ENCODE data around the gene CDH4.
A peak's percentile ranks its signal among the peaks of the same experiment; 100 is the strongest.
"Not testable (repeated sequence)": the region's sequence is repeated elsewhere in the genome, so short reads cannot be mapped to it uniquely, and the experiment has no call there.

Gene CDH4

DNA sequence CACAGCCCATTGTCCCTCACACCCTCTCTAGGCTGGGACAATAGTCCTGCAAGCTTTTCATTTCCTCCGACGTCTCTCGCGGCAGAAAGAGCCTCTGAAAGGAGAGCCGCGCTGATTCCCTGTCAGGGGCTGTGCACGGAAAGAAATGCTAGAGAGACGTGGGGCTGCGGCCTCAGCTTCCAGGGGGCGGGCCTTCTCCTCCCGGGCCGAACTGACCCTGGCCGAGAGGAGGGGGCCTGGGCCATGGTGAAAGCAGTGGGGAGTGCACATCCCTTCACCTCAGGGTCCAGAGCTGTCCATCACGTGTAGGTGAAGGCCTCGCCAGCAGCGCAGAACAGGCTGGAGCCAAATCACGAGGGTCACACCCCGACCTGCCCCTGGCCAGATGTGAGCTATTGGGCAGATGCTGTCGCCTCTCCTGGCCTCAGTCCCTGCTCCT, 593.2 kb downstream of the CDH4 start:
- DNase-seq = no peak
- no peak for TF ChIP-seq GATA1 (IDR thresholded peaks at IDR 0.05; ENCODE audit: low read depth, low read length)
- TF ChIP-seq POLR2A (IDR thresholded peaks at IDR 0.05; ENCODE audit: low read length) = no peak

DNA sequence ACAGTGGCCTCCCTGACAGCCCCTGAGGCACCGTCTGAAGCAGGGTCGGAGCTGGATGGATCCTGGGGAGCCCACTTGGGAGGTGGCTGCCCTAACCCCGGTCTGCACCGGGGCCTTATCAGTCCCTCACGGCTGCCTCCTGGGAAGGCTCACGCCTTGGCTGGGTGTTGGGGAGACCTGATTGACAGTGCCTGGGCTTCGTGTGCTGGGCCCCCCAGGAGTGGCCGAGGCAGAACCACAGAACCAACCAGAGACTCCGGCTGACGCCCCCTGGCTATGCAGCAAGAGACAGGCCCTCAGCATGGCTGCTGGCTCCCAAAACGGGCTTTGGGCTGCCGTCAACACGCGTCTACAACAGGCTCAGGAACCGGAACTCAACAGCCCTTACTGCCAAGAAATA, 594.0 kb downstream of the CDH4 start:
- DNase-seq = no peak
- TF ChIP-seq POLR2A (IDR thresholded peaks at IDR 0.05; ENCODE audit: low read length) (no peak), GATA1 (IDR thresholded peaks at IDR 0.05; ENCODE audit: low read depth, low read length) (no peak)

DNA sequence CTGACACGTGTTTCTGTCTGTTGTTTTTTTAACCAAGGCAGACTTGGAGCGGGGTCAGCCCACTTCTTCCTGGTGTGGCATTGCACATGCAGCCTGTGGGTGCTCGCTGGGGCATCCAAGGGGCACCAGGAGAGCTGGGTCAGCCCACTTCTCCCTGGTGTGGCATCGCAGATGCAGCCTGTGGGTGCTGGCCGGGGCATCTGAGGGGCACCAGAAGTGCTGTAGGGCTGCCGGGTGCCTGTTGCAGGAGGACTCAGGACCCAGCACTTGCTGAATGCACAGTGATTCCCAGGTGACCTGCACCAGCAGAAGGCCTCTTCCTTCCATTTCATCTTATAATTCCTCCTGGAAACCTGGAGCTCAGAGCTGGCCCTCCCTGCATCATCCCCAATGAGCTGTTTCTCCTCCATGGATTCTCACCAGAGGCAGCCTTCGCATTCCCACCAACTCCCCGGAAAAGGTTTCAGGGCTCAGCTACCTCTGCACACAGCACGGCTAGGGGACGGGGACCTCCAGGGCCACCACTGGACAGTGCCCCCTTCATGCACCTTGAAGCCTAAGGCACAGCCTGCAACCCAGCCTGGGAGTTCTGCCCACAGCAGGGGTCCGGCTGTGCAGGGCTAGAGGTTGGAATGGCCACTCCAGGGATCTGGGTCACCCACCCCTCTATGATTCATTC, 594.8 kb downstream of the CDH4 start:
- no peak for DNase-seq
- TF ChIP-seq GATA1 (IDR thresholded peaks at IDR 0.05; ENCODE audit: low read depth, low read length) = no peak
- no peak for TF ChIP-seq POLR2A (IDR thresholded peaks at IDR 0.05; ENCODE audit: low read length)

DNA sequence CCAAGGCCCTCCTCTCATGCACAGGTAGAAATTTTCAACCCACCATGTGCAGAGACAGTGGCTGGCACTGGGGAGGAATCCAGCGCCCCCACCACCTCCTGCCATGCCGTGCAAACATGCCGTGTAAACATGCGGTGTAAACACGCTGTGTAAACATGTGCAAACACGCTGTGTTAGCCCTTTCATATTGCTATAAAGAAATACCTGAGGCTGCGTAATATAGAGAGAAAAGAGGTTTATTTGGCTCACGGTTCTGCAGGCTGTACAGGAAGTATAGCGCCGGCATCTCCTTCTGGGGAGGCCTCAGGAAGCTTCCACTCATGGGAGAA, 595.3 kb downstream of the CDH4 start:
- TF ChIP-seq GATA1 (IDR thresholded peaks at IDR 0.05; ENCODE audit: low read depth, low read length) = no peak
- no peak for TF ChIP-seq POLR2A (IDR thresholded peaks at IDR 0.05; ENCODE audit: low read length)
- DNase-seq = no peak

DNA sequence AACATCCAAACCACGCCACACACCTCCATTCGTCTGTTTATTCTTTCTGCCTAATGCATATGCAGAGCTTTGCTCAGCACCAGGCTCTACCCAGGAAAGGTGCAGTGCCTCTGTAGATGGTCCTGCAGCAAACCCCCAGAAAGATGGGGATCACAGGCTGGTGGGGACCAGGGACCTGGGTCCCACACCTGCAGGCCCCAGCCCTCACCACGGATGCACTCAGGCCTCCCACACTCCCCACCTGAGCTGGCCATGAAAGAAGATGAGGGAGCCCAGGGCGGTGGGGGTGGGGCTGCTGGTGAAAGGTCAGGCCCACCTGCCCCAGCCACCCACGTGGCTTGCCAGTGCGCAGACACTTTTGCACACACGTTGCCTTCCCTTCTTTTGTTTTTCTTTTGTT, 595.9 kb downstream of the CDH4 start:
- TF ChIP-seq POLR2A (IDR thresholded peaks at IDR 0.05; ENCODE audit: low read length) (no peak), GATA1 (IDR thresholded peaks at IDR 0.05; ENCODE audit: low read depth, low read length) (no peak)
- DNase-seq = no peak

DNA sequence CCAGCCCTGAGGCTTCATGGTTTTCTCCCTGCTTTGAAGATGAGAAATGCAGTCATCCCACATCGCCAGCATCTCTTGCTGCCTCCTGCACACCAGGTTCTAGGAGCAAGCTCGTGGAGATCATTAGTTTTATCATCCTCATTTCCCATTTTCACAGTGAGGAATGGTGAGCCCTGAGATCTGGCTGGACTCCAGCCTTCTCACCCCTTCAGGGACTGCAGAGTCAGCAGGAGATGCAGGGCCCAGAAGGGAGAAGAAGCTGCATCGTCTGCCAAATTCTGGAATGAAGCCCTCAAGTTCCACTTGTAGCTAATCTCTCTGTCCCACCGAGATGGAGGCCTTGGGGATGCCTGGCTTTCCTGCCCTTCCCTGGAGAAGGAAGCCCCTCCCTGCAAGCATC, 596.8 kb downstream of the CDH4 start:
- TF ChIP-seq POLR2A (IDR thresholded peaks at IDR 0.05; ENCODE audit: low read length) = no peak
- TF ChIP-seq GATA1 (IDR thresholded peaks at IDR 0.05; ENCODE audit: low read depth, low read length) = no peak

DNA sequence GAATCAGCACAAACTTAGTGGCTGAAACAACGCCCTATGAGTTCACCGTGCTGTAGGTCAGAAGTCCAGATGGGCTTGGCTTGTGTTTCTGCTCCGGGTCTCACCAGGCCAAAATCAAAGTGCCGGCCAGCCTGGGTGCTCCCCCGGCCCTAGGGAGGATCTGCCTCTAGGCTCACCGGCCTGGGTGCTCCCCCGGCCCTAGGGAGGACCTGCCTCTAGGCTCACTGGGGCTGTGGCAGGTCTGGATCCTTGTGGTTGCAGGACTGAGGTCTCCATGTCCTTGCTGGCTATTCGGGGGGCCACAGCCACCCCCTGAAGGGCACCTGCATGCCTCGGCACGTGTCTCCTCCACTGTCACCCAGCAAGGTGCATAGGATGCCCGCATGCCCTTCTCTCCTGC, 597.3 kb downstream of the CDH4 start:
- TF ChIP-seq GATA1 (IDR thresholded peaks at IDR 0.05; ENCODE audit: low read depth, low read length) (no peak), POLR2A (IDR thresholded peaks at IDR 0.05; ENCODE audit: low read length) (no peak)
- no peak for DNase-seq

More for the DNA sequence above, 596.8 kb downstream of the CDH4 start:
- no peak for DNase-seq

DNA sequence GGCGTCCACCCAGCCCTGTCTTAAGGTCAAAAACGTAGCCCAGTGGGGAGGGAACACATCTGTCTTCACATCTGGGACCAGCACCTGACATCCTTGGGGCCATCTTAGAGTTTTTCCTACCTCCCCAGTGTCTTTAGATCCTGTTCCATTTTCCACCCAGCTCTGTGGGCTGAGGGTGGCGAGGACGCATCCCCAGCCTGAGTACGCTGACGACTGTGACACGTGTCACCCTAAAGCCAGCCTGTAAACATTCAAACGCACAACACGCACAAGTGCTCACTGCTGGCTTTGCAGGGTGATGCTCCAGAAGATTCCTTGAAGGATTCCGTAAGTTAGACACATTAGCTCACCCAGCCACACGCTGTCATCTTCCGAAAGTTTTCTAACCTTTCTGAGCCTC, 597.8 kb downstream of the CDH4 start:
- no peak for DNase-seq
- no peak for TF ChIP-seq POLR2A (IDR thresholded peaks at IDR 0.05; ENCODE audit: low read length)
- TF ChIP-seq GATA1 (IDR thresholded peaks at IDR 0.05; ENCODE audit: low read depth, low read length) = no peak

DNA sequence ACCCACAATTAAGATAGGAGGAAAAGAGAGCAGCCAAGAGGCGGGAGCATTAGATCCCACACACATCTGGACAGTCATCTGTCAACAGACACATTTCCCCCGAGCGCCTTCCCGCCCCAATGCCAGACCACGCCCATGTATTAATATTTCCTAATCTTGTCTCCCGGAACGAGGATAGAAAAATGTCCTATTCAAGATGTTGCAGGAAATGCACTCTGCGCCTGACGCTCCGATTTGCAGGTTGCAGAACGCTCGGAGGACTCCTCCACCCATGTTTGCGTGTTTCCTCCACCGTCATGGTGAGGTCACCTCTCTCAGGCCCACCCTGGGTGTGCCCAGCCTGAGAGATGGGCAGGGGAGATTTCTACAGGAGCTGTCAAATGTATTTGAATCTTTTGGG, 598.4 kb downstream of the CDH4 start:
- TF ChIP-seq POLR2A (IDR thresholded peaks at IDR 0.05; ENCODE audit: low read length) (no peak), GATA1 (IDR thresholded peaks at IDR 0.05; ENCODE audit: low read depth, low read length) (no peak)
- DNase-seq = peak in 1 of 2 experiments; percentile 13

DNA sequence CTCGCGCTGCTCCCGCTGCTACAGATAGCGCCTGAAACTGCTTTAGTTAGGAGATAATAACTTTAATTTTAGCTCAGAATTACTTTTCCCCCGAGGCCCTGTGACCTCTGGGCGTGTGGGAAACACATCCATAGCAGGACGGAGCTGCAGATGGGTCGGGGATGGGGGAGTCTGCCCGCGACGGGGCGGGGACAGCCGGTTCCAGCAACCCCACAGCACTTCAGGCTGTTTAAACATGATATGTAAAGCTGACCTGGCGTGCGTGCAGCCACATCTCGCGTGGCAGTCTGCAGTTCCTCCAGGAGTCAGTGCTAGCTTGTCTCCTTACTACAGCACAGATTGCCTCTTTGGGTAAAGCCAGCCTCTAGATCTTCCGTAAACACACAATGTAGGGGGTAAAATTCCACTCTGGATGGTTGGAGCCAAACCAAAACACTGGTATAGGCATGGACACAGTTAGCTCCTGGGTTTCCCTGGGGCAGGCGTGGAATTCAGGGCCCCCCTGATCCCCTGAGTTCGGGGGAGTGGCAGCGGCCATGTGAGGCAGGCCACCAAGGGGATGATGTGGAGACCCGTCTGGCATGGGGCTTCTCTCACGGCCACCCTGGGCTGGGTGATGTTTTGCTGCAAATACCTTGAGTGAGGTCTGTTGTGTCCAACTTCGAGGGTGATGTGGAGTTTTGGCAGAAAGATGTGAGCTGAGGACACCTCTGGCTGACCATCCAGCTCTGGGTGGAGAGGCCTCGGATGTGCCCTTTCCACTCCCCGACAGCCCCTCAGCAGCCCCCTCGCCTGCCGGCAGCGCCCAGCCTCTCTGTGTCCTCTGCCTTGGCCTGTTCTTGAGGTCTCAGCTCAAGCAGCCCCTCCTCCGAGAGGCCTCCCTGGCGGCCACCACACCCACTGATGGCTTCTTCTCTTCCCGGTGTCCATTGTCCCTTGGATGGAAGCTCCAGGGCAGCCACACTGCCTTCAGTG, 599.2 kb downstream of the CDH4 start:
- TF ChIP-seq POLR2A (IDR thresholded peaks at IDR 0.05; ENCODE audit: low read length) = no peak
- TF ChIP-seq GATA1 (IDR thresholded peaks at IDR 0.05; ENCODE audit: low read depth, low read length) = no peak
- no peak for DNase-seq

DNA sequence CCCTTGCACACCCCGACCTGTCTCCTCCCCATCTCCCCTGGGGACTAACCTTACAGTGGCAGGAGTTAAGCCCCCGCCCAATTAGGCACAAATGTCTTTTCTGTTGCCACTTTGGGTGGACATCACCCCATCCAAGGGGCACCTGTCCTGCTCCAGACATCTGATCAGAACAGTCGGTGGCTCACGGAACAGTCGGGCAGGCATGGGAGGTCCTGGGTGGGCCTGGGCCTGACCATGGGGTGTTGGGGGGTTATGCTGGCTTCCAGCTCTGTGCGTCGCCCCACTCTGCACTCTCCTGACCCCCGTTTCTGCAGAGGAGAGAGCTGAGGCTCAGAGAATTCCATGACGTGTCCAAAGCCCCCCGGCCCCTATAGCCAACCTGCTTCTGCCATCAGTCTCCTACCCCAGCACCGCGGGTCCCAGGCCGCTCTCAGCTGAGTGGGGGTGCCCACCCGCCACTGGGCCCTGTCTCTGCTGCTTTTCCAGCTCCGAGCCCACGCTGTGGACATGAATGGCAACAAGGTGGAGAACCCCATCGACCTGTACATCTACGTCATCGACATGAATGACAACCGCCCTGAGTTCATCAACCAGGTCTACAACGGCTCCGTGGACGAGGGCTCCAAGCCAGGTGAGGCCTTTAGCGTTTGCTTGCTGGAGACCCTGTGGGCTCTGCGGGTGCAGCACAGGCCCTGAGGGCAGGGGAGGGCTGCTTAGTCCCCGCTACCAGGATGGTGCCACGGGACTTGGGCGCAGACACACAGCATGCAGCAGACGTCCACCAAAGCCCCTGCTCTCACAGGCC, 600.4 kb downstream of the CDH4 start:
- TF ChIP-seq GATA1 (IDR thresholded peaks at IDR 0.05; ENCODE audit: low read depth, low read length) = no peak
- TF ChIP-seq POLR2A (IDR thresholded peaks at IDR 0.05; ENCODE audit: low read length) = no peak
- no peak for DNase-seq

DNA sequence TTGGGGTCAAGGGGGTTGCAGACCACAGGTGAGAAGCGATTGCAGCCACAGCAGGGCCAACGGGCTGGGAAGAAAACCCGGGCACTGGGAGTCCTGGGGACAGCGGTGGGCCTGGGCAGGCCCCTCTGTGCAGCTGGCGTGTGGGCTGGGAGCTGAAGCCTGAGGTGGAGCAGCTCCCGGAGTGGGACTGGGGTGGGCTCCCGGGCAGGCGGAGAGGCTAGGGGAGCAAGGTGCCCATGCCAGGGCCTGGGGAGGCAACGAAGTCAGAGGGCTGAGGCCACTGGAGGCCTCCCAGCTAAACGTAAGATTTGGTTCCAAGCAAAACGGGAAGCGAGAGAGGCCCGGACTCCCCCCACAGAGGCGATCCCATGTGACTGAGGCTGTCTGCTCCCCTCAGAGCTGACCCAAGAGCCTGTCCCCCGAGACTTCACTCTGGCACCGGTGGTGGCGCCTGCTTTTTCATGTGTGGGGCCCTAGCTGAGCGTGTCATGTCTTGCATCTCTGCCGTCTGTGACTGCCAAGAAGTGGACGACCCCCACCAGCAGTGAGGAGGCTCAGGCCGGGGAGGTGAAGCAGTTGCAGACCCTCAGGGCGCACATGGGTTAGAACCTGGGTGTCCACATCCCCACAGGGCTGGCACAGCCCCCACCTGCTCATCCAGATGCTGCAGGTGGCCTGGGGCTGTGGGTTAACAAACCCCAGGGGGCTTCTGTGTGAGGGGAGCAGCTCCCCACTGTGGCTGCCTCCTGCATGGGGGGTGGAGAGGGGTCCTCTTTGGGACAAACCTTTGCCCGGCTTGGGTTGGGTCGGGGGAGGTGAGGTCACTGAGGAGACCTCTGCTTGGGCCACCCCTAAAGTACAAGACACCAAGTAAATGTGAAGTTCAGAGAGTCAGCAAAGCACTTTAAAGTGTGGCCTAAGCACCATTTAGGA, 601.3 kb downstream of the CDH4 start:
- TF ChIP-seq GATA1 (IDR thresholded peaks at IDR 0.05; ENCODE audit: low read depth, low read length) (no peak), POLR2A (IDR thresholded peaks at IDR 0.05; ENCODE audit: low read length) (no peak)
- DNase-seq = no peak

DNA sequence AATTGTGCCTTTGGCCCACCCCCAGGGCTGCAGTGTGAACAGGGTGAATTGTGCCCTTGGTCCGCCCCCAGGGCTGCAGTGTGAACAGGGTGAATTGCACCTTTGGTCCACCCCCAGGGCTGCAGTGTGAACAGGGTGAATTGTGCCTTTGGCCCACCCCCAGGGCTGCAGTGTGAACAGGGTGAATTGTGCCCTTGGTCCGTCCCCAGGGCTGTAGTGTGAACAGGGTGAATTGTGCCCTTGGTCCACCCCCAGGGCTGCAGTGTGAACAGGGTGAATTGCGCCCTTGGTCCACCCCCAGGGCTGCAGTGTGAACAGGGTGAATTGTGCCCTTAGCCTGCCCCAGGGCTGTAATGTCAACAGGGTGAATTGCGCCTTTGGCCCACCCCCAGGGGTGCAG, 602.5 kb downstream of the CDH4 start:
- DNase-seq = not testable (repeated sequence)
